Activated naive CD8-positive, alpha-beta T cell treated with anti-CD3 and anti-CD28 coated beads, Interleukin-2, amount 10 ng/mL, durations not matched to agents 7 days and 5 days (primary cell): ENCODE results near the gene TEX38. TPM values are rescaled to one million over a fixed set of nuclear protein-coding genes. Genes with fewer than 3 reads are reported as not detected.
"Not testable (repeated sequence)": the region's sequence is repeated elsewhere in the genome, so short reads cannot be mapped to it uniquely, and the experiment has no call there.

Source experiments
- ATAC-seq: fragments of 150-1000 bp; cut with Tn5 transposase; one replicate; pipeline ENCODE4 v1.10.0; 2021; ENCODE audit warnings: low read depth, moderate library complexity
- POLR2A ChIA-PET: fragments of 350-600 bp; sonication (Branson Sonifier 250); formaldehyde crosslinking; loops from one replicate; lab custom pipeline; 2021; ENCODE audit warnings: antibody characterized with exemption; lab: Charles Lee
- DNase-seq: peaks from one replicate; pipeline ENCODE4 v3.0.0; 2021
- H3K27ac Mint-ChIP-seq: one replicate; pipeline ENCODE4 v1.8.0; 2022; ENCODE audit warnings: mild to moderate bottlenecking, mixed read lengths
- H3K27me3 Mint-ChIP-seq: one replicate; pipeline ENCODE4 v1.8.0; 2022; ENCODE audit warnings: mild to moderate bottlenecking, moderate library complexity, mixed read lengths
- H3K36me3 Mint-ChIP-seq: one replicate; pipeline ENCODE4 v1.8.0; 2021; ENCODE audit warnings: mild to moderate bottlenecking, mixed read lengths
- H3K4me1 Mint-ChIP-seq: one replicate; pipeline ENCODE4 v1.8.0; 2021; ENCODE audit warnings: mixed read lengths
- H3K4me3 Mint-ChIP-seq: one replicate; pipeline ENCODE4 v1.8.0; 2022; ENCODE audit warnings: mild to moderate bottlenecking, moderate library complexity, mixed read lengths
- H3K9me3 Mint-ChIP-seq: one replicate; pipeline ENCODE4 v1.8.0; 2021; ENCODE audit warnings: mixed read lengths
- total RNA-seq, 2 experiments: library from RNA; stranded (reverse); gene quantifications; one replicate each; pipeline ENCODE4 v1.2.3, GENCODE V29; 2021

The TEX38 gene
- total RNA-seq, 2 experiments from 2014 or later, result not detected

- DNase-seq (no peak), ATAC-seq (no peak)
- POLR2A ChIA-PET, result no interaction called here
- Mint-ChIP-seq H3K27ac (no peak overlapping the region), H3K9me3 (no peaks in the 10 kb centered on the region), H3K36me3 (peaks cover 41% of the 10 kb centered on the region), H3K4me3 (no peak overlapping the region), H3K4me1 (peaks cover 20% of the 10 kb centered on the region), H3K27me3 (no peaks in the 10 kb centered on the region)
Measured at GRCh38 chr1:46684670-46685069, 13.0 kb downstream of the TEX38 start.

- Mint-ChIP-seq H3K4me3 (no peak overlapping the region), H3K9me3 (no peaks in the 10 kb centered on the region), H3K36me3 (peaks cover 36% of the 10 kb centered on the region), H3K27me3 (no peaks in the 10 kb centered on the region), H3K4me1 (peaks cover 20% of the 10 kb centered on the region), H3K27ac (no peak overlapping the region)
- ATAC-seq, result no peak
- no peak for DNase-seq
- POLR2A ChIA-PET, result no interaction called here
Measured at GRCh38 chr1:46686255-46686654, 14.6 kb downstream of the TEX38 start.

GRCh38 chr1:46687093-46687659 lies 15.5 kb downstream of the TEX38 start:
- ATAC-seq, result no peak
- Mint-ChIP-seq H3K4me3 (no peak overlapping the region), H3K27ac (peak overlapping the region; percentile 46), H3K36me3 (peaks cover 34% of the 10 kb centered on the region), H3K4me1 (peaks cover 22% of the 10 kb centered on the region), H3K27me3 (no peaks in the 10 kb centered on the region), H3K9me3 (no peaks in the 10 kb centered on the region)
- DNase-seq, result no peak
- POLR2A ChIA-PET, result no interaction called here

GRCh38 chr1:46687921-46688509 lies 16.4 kb downstream of the TEX38 start:
- Mint-ChIP-seq H3K36me3 (peaks cover 31% of the 10 kb centered on the region), H3K27ac (peak overlapping the region; percentile 40), H3K4me1 (peaks cover 22% of the 10 kb centered on the region), H3K27me3 (no peaks in the 10 kb centered on the region), H3K9me3 (no peaks in the 10 kb centered on the region), H3K4me3 (no peak overlapping the region)
- DNase-seq, result no peak
- POLR2A ChIA-PET, result no interaction called here
- no peak for ATAC-seq

- ATAC-seq (no peak), DNase-seq (no peak)
- Mint-ChIP-seq H3K27ac (no peak overlapping the region), H3K27me3 (no peaks in the 10 kb centered on the region), H3K9me3 (no peaks in the 10 kb centered on the region), H3K4me1 (peaks cover 23% of the 10 kb centered on the region), H3K36me3 (peaks cover 31% of the 10 kb centered on the region), H3K4me3 (no peak overlapping the region)
- POLR2A ChIA-PET, result no interaction called here
Measured at GRCh38 chr1:46689356-46689755, 17.7 kb downstream of the TEX38 start.

- ATAC-seq (no peak), DNase-seq (no peak)
- Mint-ChIP-seq H3K4me3 (no peak overlapping the region), H3K36me3 (peaks cover 30% of the 10 kb centered on the region), H3K4me1 (peaks cover 23% of the 10 kb centered on the region), H3K27me3 (no peaks in the 10 kb centered on the region), H3K27ac (no peak overlapping the region), H3K9me3 (no peaks in the 10 kb centered on the region)
- POLR2A ChIA-PET, result interaction anchor here (0.6 kb wide), 1 partner anchor 914 kb away, joined by 3 read pairs; no protein-coding TSS in a partner anchor
Measured at GRCh38 chr1:46689897-46690296, 18.2 kb downstream of the TEX38 start.

- no peak for DNase-seq
- H3K36me3 Mint-ChIP-seq, result peaks cover 38% of the 10 kb centered on the region
- H3K27me3 Mint-ChIP-seq, result no peaks in the 10 kb centered on the region
- H3K4me1 Mint-ChIP-seq, result peaks cover 22% of the 10 kb centered on the region
- no peak overlapping the region for H3K4me3 Mint-ChIP-seq
- ATAC-seq, result no peak
- H3K9me3 Mint-ChIP-seq, result peaks cover 1% of the 10 kb centered on the region
- H3K27ac Mint-ChIP-seq, result no peak overlapping the region
- POLR2A ChIA-PET, result no interaction called here
Measured at GRCh38 chr1:46690931-46691421, 19.3 kb downstream of the TEX38 start.

GRCh38 chr1:46691997-46692790 lies 20.5 kb downstream of the TEX38 start:
- peaks cover 18% of the 10 kb centered on the region for H3K4me1 Mint-ChIP-seq
- no peak for ATAC-seq
- no peak overlapping the region for H3K27ac Mint-ChIP-seq
- POLR2A ChIA-PET, result no interaction called here
- H3K9me3 Mint-ChIP-seq, result peaks cover 1% of the 10 kb centered on the region
- H3K27me3 Mint-ChIP-seq, result no peaks in the 10 kb centered on the region
- H3K4me3 Mint-ChIP-seq, result no peak overlapping the region
- no peak for DNase-seq
- H3K36me3 Mint-ChIP-seq, result peaks cover 42% of the 10 kb centered on the region

- Mint-ChIP-seq H3K27ac (no peak overlapping the region), H3K36me3 (peaks cover 38% of the 10 kb centered on the region), H3K4me3 (no peak overlapping the region), H3K27me3 (no peaks in the 10 kb centered on the region), H3K9me3 (peaks cover 1% of the 10 kb centered on the region), H3K4me1 (peaks cover 13% of the 10 kb centered on the region)
- POLR2A ChIA-PET, result no interaction called here
- no peak for DNase-seq
- no peak for ATAC-seq
Measured at GRCh38 chr1:46692811-46693770, 21.4 kb downstream of the TEX38 start.

- ATAC-seq, POLR2A ChIA-PET, DNase-seq, H3K27me3 Mint-ChIP-seq, H3K4me3 Mint-ChIP-seq, H3K27ac Mint-ChIP-seq, H3K9me3 Mint-ChIP-seq: not testable (repeated sequence)
- Mint-ChIP-seq H3K36me3 (peaks cover 40% of the 10 kb centered on the region), H3K4me1 (peaks cover 12% of the 10 kb centered on the region)
Measured at GRCh38 chr1:46694676-46695075, 23.0 kb downstream of the TEX38 start.

GRCh38 chr1:46697053-46697452 lies 25.4 kb downstream of the TEX38 start:
- ATAC-seq (no peak), DNase-seq (no peak)
- Mint-ChIP-seq H3K4me1 (peaks cover 12% of the 10 kb centered on the region), H3K27ac (no peak overlapping the region), H3K4me3 (no peak overlapping the region), H3K27me3 (no peaks in the 10 kb centered on the region), H3K36me3 (peaks cover 37% of the 10 kb centered on the region), H3K9me3 (peaks cover 1% of the 10 kb centered on the region)
- POLR2A ChIA-PET, result no interaction called here

GRCh38 chr1:46699666-46700065 lies 28.0 kb downstream of the TEX38 start:
- ATAC-seq, result no peak
- H3K27ac Mint-ChIP-seq, result no peak overlapping the region
- POLR2A ChIA-PET, result no interaction called here

More at GRCh38 chr1:46699666-46700065, 28.0 kb downstream of the TEX38 start:
- H3K4me3 Mint-ChIP-seq, result no peak overlapping the region
- peaks cover 41% of the 10 kb centered on the region for H3K36me3 Mint-ChIP-seq
- H3K9me3 Mint-ChIP-seq, result peaks cover 1% of the 10 kb centered on the region
- peaks cover 13% of the 10 kb centered on the region for H3K4me1 Mint-ChIP-seq
- H3K27me3 Mint-ChIP-seq, result no peaks in the 10 kb centered on the region
- no peak for DNase-seq
